Thyroid gland (tissue), 4 donors: ENCODE measurements around the gene NAB1. TPM values are rescaled to one million over a fixed set of nuclear protein-coding genes. Genes with fewer than 3 reads are reported as not detected.

Source experiments
- DNase-seq, 2 donors: peaks; one replicate each; pipeline ENCODE4 v3.0.0-alpha.2; 2019
- H3K27ac ChIP-seq, 3 donors: fragments of 200-600 bp; sonication (generic); 1 replicate in 2 of 3; 2 replicates in 1 of 3; pipeline ENCODE4 v1.5.1; 2016 to 2019; ENCODE audit warnings: mild to moderate bottlenecking in 1 of 3, moderate library complexity in 1 of 3
- H3K27me3 ChIP-seq: fragments of 200-600 bp; sonication (generic); one replicate; pipeline ENCODE4 v1.5.1; 2019
- H3K36me3 ChIP-seq, 2 donors: fragments of 200-600 bp; sonication (generic); one replicate each; pipeline ENCODE4 v1.5.1; 2016 to 2019
- H3K4me1 ChIP-seq, 2 donors: fragments of 200-600 bp; sonication (generic); one replicate each; pipeline ENCODE4 v1.5.1; 2017 to 2019
- H3K4me3 ChIP-seq, 3 donors: fragments of 200-600 bp; sonication (generic); replicated peaks in 1 of 3; 1 replicate in 2 of 3; 2 replicates in 1 of 3; pipeline ENCODE4 v1.5.1; 2016; ENCODE audit warnings: mild to moderate bottlenecking in 1 of 3
- H3K9me3 ChIP-seq: fragments of 200-600 bp; sonication (generic); one replicate; pipeline ENCODE4 v1.5.1; 2017
- POLR2A ChIP-seq, 2 donors: fragments of 450-650 bp; IDR thresholded peaks; one replicate each; pipeline ENCODE4 v1.6.1; 2017; ENCODE audit warnings: antibody characterized with exemption in 2 of 2, mild to moderate bottlenecking in 2 of 2, moderate library complexity in 1 of 2
- WGBS, 2 donors: methylation state at CpG; one replicate each; pipeline ENCODE4 v1.1.5; 2017; 5-methylcytosine and 5-hydroxymethylcytosine counted together
- intact Hi-C: fragments of 100-400 bp; cut with DNase I; formaldehyde crosslinking; loops from one replicate; pipeline ENCODE4 v1.15.1; 2023
- total RNA-seq, 4 donors: library from RNA; depleted of rRNA; stranded (reverse); fragments of >200 nt; gene quantifications; one replicate each; pipeline ENCODE4 v1.2.3, GENCODE V29; 2016
- TF ChIP-seq, protein P1 (sequence below), 6 experiments: fragments of 200-600 bp in 3 of 6; fragments of 450-650 bp in 3 of 6; sonication (generic) in 3 of 6; IDR thresholded peaks; one replicate each; pipeline ENCODE4 v1.5.1; 2016 to 2019; ENCODE audit warnings: antibody characterized with exemption in 6 of 6, mild to moderate bottlenecking in 2 of 6, inconsistent platforms in 1 of 6, moderate library complexity in 1 of 6

The NAB1 gene
- total RNA-seq, 4 donors from 2014 or later: 64.1 to 90.8 (median 83.0) TPM

DNA sequence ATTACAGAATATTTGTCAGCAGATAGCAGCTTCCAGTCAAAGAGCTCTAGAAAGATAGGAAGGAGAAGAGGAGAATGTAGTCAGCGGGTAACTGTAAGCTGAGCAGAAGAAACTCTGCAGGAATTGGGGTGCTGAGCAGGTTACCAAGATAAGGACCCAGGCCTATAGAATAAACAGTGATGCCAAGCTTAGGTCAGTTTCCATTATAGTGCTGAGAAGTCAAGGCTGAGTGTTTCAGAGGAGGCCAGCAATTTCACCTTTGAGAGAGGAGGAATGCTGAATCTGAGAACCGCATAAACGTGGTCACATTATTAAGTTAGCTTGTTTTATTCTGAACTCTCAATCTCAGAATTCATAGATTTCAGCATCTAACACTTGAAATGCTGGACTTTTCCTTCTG is 13.9 kb downstream of the NAB1 start:
- Histone ChIP-seq H3K36me3 (no peaks in the 10 kb centered on the region), H3K27me3 (no peaks in the 10 kb centered on the region), H3K4me3 (no peak overlapping the region), H3K9me3 (no peaks in the 10 kb centered on the region), H3K4me1 (peaks cover 5 to 27% of the 10 kb centered on the region in 2 donors), H3K27ac (no peak overlapping the region)
- WGBS, 2 donors: 80 to 86% methylated on average over 3 of the region's 3 CpGs
- no peak for TF ChIP-seq POLR2A (IDR thresholded peaks at IDR 0.05)
- TF ChIP-seq, protein P1, sequence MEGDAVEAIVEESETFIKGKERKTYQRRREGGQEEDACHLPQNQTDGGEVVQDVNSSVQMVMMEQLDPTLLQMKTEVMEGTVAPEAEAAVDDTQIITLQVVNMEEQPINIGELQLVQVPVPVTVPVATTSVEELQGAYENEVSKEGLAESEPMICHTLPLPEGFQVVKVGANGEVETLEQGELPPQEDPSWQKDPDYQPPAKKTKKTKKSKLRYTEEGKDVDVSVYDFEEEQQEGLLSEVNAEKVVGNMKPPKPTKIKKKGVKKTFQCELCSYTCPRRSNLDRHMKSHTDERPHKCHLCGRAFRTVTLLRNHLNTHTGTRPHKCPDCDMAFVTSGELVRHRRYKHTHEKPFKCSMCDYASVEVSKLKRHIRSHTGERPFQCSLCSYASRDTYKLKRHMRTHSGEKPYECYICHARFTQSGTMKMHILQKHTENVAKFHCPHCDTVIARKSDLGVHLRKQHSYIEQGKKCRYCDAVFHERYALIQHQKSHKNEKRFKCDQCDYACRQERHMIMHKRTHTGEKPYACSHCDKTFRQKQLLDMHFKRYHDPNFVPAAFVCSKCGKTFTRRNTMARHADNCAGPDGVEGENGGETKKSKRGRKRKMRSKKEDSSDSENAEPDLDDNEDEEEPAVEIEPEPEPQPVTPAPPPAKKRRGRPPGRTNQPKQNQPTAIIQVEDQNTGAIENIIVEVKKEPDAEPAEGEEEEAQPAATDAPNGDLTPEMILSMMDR (IDR thresholded peaks at IDR 0.05): no peak
- intact Hi-C loops: no loop called here
- DNase-seq: no peak

GRCh38 chr2:190663348-190663747 is 14.5 kb downstream of the NAB1 start:
- intact Hi-C loops: no loop called here

GRCh38 chr2:190663839-190664238 is 15.0 kb downstream of the NAB1 start:
- Histone ChIP-seq H3K4me1 (peaks cover 5 to 19% of the 10 kb centered on the region in 2 donors), H3K27ac (no peak overlapping the region), H3K4me3 (no peak overlapping the region), H3K36me3 (no peaks in the 10 kb centered on the region), H3K27me3 (no peaks in the 10 kb centered on the region), H3K9me3 (no peaks in the 10 kb centered on the region)
- WGBS, 2 donors: 94 to 95% methylated on average over 3 of the region's 3 CpGs
- DNase-seq: no peak
- TF ChIP-seq, protein P1 (IDR thresholded peaks at IDR 0.05): no peak
- TF ChIP-seq POLR2A (IDR thresholded peaks at IDR 0.05): no peak
- intact Hi-C loops: no loop called here

More at GRCh38 chr2:190663348-190663747, 14.5 kb downstream of the NAB1 start:
- 53 to 57% methylated on average over 2 of the region's 2 CpGs for WGBS, 2 donors
- Histone ChIP-seq H3K4me3 (no peak overlapping the region), H3K36me3 (no peaks in the 10 kb centered on the region), H3K27me3 (no peaks in the 10 kb centered on the region), H3K4me1 (peaks cover 5 to 21% of the 10 kb centered on the region in 2 donors), H3K9me3 (no peaks in the 10 kb centered on the region), H3K27ac (no peak overlapping the region)
- TF ChIP-seq POLR2A (IDR thresholded peaks at IDR 0.05): no peak
- TF ChIP-seq, protein P1 (IDR thresholded peaks at IDR 0.05): no peak
- no peak for DNase-seq

DNA sequence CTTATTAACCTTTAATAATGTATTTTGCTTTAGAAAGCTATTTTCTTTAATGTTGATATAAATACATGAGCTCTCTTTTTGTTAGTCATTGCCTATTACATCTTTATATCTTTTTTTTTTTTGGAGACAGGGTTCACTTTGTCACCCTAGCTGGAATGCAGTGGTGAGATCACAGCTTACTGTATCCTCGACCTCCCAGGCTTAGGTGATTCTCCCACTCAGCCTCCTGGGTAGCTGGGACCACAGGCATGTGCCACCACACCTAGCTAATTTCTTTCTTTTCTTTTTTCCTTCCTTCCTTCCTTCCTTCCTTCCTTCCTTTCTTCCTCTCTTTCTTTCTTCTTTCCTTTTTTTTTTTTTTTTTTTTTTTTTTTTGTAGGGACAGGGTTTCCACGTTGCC is 15.4 kb downstream of the NAB1 start:
- H3K4me1 ChIP-seq: peaks cover 5 to 19% of the 10 kb centered on the region in 2 donors
- no peaks in the 10 kb centered on the region for H3K27me3 ChIP-seq
- 91 to 97% methylated on average over 2 of the region's 2 CpGs for WGBS, 2 donors

GRCh38 chr2:190666895-190667294 is 18.0 kb downstream of the NAB1 start:
- WGBS, 2 donors: 74 to 76% methylated on average over 1 of the region's 1 CpG
- no peak for DNase-seq
- no peak overlapping the region for H3K27ac ChIP-seq
- no peaks in the 10 kb centered on the region for H3K9me3 ChIP-seq
- H3K36me3 ChIP-seq: peaks cover 0 to 5% of the 10 kb centered on the region in 2 donors
- intact Hi-C loops: no loop called here
- H3K4me1 ChIP-seq: peaks cover 0 to 10% of the 10 kb centered on the region in 2 donors
- H3K4me3 ChIP-seq: no peak overlapping the region
- TF ChIP-seq, protein P1 (IDR thresholded peaks at IDR 0.05): no peak
- no peak for TF ChIP-seq POLR2A (IDR thresholded peaks at IDR 0.05)
- no peaks in the 10 kb centered on the region for H3K27me3 ChIP-seq

More for the DNA sequence above, 15.4 kb downstream of the NAB1 start:
- Histone ChIP-seq H3K36me3 (no peaks in the 10 kb centered on the region), H3K9me3 (no peaks in the 10 kb centered on the region), H3K27ac (no peak overlapping the region), H3K4me3 (no peak overlapping the region)
- no peak for DNase-seq
- TF ChIP-seq, protein P1 (IDR thresholded peaks at IDR 0.05): no peak
- TF ChIP-seq POLR2A (IDR thresholded peaks at IDR 0.05): no peak
- intact Hi-C loops: no loop called here
